GM18499 (cell line): ENCODE measurements around the gene WFDC12.
"Not testable (repeated sequence)": the region's sequence is repeated elsewhere in the genome, so short reads cannot be mapped to it uniquely, and the experiment has no call there.

Source experiments
- ATAC-seq: cut with Tn5 transposase; IDR thresholded peaks from one replicate; pipeline ENCODE4 v1.9.1; 2021; ENCODE audit warnings: moderate number of reproducible peaks; ENCODE audit not compliant: insufficient read depth, unreplicated experiment

WFDC12 gene

GRCh38 chr20:45124365-45124764, at the start of gene WFDC12:
Gene WFDC12, minus strand, starts transcription at chr20:45124465. Its CDS starts 18 bp downstream, at chr20:45124447.
- ATAC-seq: no peak

GRCh38 chr20:45173522-45173921, 49.3 kb upstream of the WFDC12 start:
- no peak for ATAC-seq

- ATAC-seq: no peak
Observed at GRCh38 chr20:45164906-45165305, 40.6 kb upstream of the WFDC12 start.

- ATAC-seq: no peak
Observed at GRCh38 chr20:45163083-45163803, 39.0 kb upstream of the WFDC12 start.

- no peak for ATAC-seq
Observed at GRCh38 chr20:45157962-45158361, 33.7 kb upstream of the WFDC12 start.

- no peak for ATAC-seq
Observed at GRCh38 chr20:45156713-45157112, 32.4 kb upstream of the WFDC12 start.

GRCh38 chr20:45154794-45155193, 30.5 kb upstream of the WFDC12 start:
- ATAC-seq: not testable (repeated sequence)

GRCh38 chr20:45154183-45154582, 29.9 kb upstream of the WFDC12 start:
- ATAC-seq: no peak

GRCh38 chr20:45153752-45154151, 29.5 kb upstream of the WFDC12 start:
- no peak for ATAC-seq

- ATAC-seq: no peak
Observed at GRCh38 chr20:45153147-45153546, 28.9 kb upstream of the WFDC12 start.

GRCh38 chr20:45152405-45152804, 28.1 kb upstream of the WFDC12 start:
- no peak for ATAC-seq

- ATAC-seq: no peak
Observed at GRCh38 chr20:45149062-45149461, 24.8 kb upstream of the WFDC12 start.

- no peak for ATAC-seq
Observed at GRCh38 chr20:45140836-45141235, 16.6 kb upstream of the WFDC12 start.

- not testable (repeated sequence) for ATAC-seq
Observed at GRCh38 chr20:45139733-45140375, 15.6 kb upstream of the WFDC12 start.

- no peak for ATAC-seq
Observed at GRCh38 chr20:45138561-45139300, 14.5 kb upstream of the WFDC12 start.

- ATAC-seq: no peak
Observed at GRCh38 chr20:45136911-45137310, 12.6 kb upstream of the WFDC12 start.

- no peak for ATAC-seq
Observed at GRCh38 chr20:45128099-45128498, 3.8 kb upstream of the WFDC12 start.

- ATAC-seq: no peak
Observed at GRCh38 chr20:45121388-45121787, 2.9 kb downstream of the WFDC12 start.

GRCh38 chr20:45119556-45120266, 4.6 kb downstream of the WFDC12 start:
- no peak for ATAC-seq

- no peak for ATAC-seq
Observed at GRCh38 chr20:45118028-45118427, 6.2 kb downstream of the WFDC12 start.

GRCh38 chr20:45117581-45117980, 6.7 kb downstream of the WFDC12 start:
- ATAC-seq: no peak
